Testis (tissue), 2 donors: ENCODE measurements around the gene DTNA.

Experiments
- POLR2A ChIP-seq: fragments of 450-650 bp; IDR thresholded peaks from one replicate; pipeline ENCODE4 v1.6.1; 2017; ENCODE audit warnings: antibody characterized with exemption, mild to moderate bottlenecking, moderate library complexity
- TF ChIP-seq, protein P1 (sequence below), 3 experiments: fragments of 450-650 bp in 2 of 3; fragments of 200-600 bp in 1 of 3; sonication (generic) in 1 of 3; IDR thresholded peaks; one replicate each; pipeline ENCODE4 v1.5.1; 2016 to 2019; ENCODE audit warnings: antibody characterized with exemption in 3 of 3, mild to moderate bottlenecking in 2 of 3, moderate library complexity in 1 of 3

DNA sequence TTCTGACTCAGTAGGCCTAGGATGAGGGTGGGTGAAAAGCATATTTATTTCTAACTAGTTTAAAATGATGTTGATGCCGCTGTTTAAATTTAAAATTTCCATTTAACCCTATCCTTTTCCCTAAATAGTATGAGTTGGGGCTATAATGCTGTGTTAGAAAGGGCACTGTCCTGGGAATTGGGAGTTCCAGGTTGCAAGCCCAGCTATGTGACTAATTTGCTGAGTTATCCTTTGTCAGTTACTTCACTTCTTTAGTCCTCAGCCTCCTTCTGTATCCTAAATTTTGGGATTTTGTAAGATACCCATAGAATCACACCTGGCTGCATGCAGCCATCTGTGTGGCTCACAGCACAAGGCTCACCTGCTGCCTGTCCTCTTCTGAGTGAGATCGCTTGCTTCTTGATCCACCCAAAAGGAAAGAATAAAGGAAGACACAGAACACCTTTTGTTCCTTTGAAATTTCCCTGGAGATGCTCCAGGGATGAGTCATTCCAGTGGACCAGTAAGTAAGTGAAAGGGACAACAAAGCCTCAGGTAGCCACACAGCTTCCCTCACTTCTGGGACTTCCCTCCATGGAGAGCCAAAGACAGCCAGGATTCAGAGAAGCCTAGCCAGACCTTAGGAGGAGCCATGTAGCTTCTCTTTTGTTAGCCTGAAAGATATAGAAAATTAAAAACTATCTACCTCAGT lies 97.2 kb downstream of the DTNA start:
- TF ChIP-seq, protein P1, sequence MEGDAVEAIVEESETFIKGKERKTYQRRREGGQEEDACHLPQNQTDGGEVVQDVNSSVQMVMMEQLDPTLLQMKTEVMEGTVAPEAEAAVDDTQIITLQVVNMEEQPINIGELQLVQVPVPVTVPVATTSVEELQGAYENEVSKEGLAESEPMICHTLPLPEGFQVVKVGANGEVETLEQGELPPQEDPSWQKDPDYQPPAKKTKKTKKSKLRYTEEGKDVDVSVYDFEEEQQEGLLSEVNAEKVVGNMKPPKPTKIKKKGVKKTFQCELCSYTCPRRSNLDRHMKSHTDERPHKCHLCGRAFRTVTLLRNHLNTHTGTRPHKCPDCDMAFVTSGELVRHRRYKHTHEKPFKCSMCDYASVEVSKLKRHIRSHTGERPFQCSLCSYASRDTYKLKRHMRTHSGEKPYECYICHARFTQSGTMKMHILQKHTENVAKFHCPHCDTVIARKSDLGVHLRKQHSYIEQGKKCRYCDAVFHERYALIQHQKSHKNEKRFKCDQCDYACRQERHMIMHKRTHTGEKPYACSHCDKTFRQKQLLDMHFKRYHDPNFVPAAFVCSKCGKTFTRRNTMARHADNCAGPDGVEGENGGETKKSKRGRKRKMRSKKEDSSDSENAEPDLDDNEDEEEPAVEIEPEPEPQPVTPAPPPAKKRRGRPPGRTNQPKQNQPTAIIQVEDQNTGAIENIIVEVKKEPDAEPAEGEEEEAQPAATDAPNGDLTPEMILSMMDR (IDR thresholded peaks at IDR 0.05) = no peak
- no peak for TF ChIP-seq POLR2A
